GM12891 (cell line): ENCODE measurements around the gene AP3B1. TPM values are rescaled to one million over a fixed set of nuclear protein-coding genes. Genes with fewer than 3 reads are reported as not detected.

Source experiments
- DNase-seq: peaks from one replicate; pipeline ENCODE4 v3.0.0; 2011; ENCODE audit warnings: low spot score; ENCODE audit not compliant: insufficient read length
- FAIRE-seq: peaks from 2 replicates; lab custom pipeline; 2011; peaks lifted over from hg19 to GRCh38; lab: Jason Lieb, UNC
- PAX5 ChIP-seq: IDR thresholded peaks from 2 replicates; pipeline ENCODE4 v1.6.1; 2011; ENCODE audit warnings: low read length, moderate library complexity, mild to moderate bottlenecking; ENCODE audit not compliant: insufficient read depth, severe bottlenecking
- POLR2A ChIP-seq: IDR thresholded peaks from 2 replicates; pipeline ENCODE4 v1.6.1; 2011; ENCODE audit warnings: low read depth, low read length, control low read depth
- POLR2AphosphoS5 ChIP-seq: IDR thresholded peaks from 2 replicates; pipeline ENCODE4 v1.6.1; 2011; ENCODE audit warnings: low read depth, low read length, control low read depth
- POU2F2 ChIP-seq: IDR thresholded peaks from 2 replicates; pipeline ENCODE4 v1.6.1; 2011; ENCODE audit warnings: low read depth, mild to moderate bottlenecking, control low read depth, low read length, moderate library complexity
- SPI1 ChIP-seq: IDR thresholded peaks from 2 replicates; pipeline ENCODE4 v1.6.1; 2011; ENCODE audit warnings: low read depth, low read length, control low read depth
- TAF1 ChIP-seq: IDR thresholded peaks from 2 replicates; pipeline ENCODE4 v1.6.1; 2011; ENCODE audit warnings: low read depth, low read length, control low read depth
- polyA plus RNA-seq: library from polyadenylated mRNA; unstranded; fragments of >200 nt; gene quantifications from one replicate; pipeline ENCODE4 v1.2.1, GENCODE V29; 2012; ENCODE audit warnings: low read depth, missing spikeins, inconsistent platforms; ENCODE audit not compliant: missing spikeins

The AP3B1 gene
- polyA plus RNA-seq = 31.3 TPM

GRCh38 chr5:78294248-78295034, at the start of gene AP3B1:
Gene AP3B1, minus strand, starts transcription at chr5:78294698. Its CDS starts 119 bp downstream, at chr5:78294579.
- peak; percentile 99 for FAIRE-seq
- DNase-seq = peak; percentile 85
- TF ChIP-seq TAF1 = peak; percentile 84
- TF ChIP-seq POLR2AphosphoS5 = peak; percentile 81
- TF ChIP-seq POU2F2 = peak; percentile 69; the same call in 1 of the 2 replicates
- peak; percentile 63; the same call in 1 of the 2 replicates for TF ChIP-seq POLR2A
- peak; percentile 100 for TF ChIP-seq PAX5
- TF ChIP-seq SPI1 = no peak

GRCh38 chr5:78341440-78341839, 46.9 kb upstream of the AP3B1 start:
- no peak for DNase-seq
- no peak for FAIRE-seq
- no peak for TF ChIP-seq POLR2AphosphoS5
- TF ChIP-seq POLR2A = no peak
- no peak for TF ChIP-seq TAF1
- no peak for TF ChIP-seq PAX5
- TF ChIP-seq SPI1 = no peak
- no peak for TF ChIP-seq POU2F2

GRCh38 chr5:78339617-78340436, 45.3 kb upstream of the AP3B1 start:
- FAIRE-seq (no peak), DNase-seq (no peak)
- no peak for TF ChIP-seq TAF1
- TF ChIP-seq POU2F2 = no peak
- no peak for TF ChIP-seq SPI1
- no peak for TF ChIP-seq POLR2A

- no peak for DNase-seq
- no peak for TF ChIP-seq PAX5
- no peak for TF ChIP-seq SPI1
- TF ChIP-seq POU2F2 = no peak
- FAIRE-seq = no peak
These were observed 42.2 kb upstream of the AP3B1 start for GRCh38 chr5:78336698-78337097.

- DNase-seq = no peak
- FAIRE-seq = no peak
- no peak for TF ChIP-seq TAF1
- no peak for TF ChIP-seq POU2F2
These were observed 41.5 kb upstream of the AP3B1 start for GRCh38 chr5:78335976-78336375.

- DNase-seq (no peak), FAIRE-seq (no peak)
- TF ChIP-seq PAX5 (no peak), SPI1 (no peak), POU2F2 (no peak), POLR2A (no peak), TAF1 (no peak), POLR2AphosphoS5 (no peak)
These were observed 40.3 kb upstream of the AP3B1 start for GRCh38 chr5:78334811-78335210.

- TF ChIP-seq POLR2AphosphoS5 = no peak
- FAIRE-seq (no peak), DNase-seq (no peak)
These were observed 37.1 kb upstream of the AP3B1 start for GRCh38 chr5:78331523-78332080.

- FAIRE-seq (peak; percentile 84), DNase-seq (no peak)
- TF ChIP-seq POLR2AphosphoS5 (no peak), SPI1 (no peak), POLR2A (no peak), PAX5 (no peak), POU2F2 (no peak), TAF1 (no peak)
These were observed 34.2 kb upstream of the AP3B1 start for GRCh38 chr5:78328585-78329173.

GRCh38 chr5:78327761-78328510, 33.4 kb upstream of the AP3B1 start:
- DNase-seq = no peak
- peak; percentile 41 for FAIRE-seq
- TF ChIP-seq POU2F2 = no peak
- TF ChIP-seq TAF1 = no peak
- TF ChIP-seq SPI1 = no peak
- TF ChIP-seq POLR2A = no peak
- TF ChIP-seq PAX5 = no peak
- no peak for TF ChIP-seq POLR2AphosphoS5
